Measurements from ENCODE around the gene CPNE6.

CPNE6 gene

DNA sequence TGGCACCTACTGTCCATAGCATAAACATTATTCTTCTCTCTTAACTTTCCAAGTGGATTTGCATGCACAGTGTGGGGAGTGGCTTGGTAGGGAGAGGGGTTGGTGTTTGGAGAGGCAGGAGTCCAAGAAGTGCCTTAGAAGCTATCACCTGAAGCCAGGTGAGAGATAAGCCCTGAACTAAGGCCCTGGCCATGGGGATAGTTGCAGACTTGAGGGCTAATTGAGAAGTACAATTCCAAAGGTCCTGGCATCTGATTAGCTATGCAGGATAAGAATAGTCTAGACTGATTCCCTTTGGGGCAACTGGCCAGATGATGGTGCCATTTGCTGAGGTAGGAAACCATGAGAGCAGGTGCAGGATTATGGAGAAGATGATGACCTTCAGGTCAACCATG lies 20.7 kb downstream of the CPNE6 start:
- Histone ChIP-seq H3K4me1 (ENCODE audit: low read length) (no peaks in the 10 kb centered on the region), H3K79me2 (ENCODE audit: low read length) (peaks cover 5% of the 10 kb centered on the region; the same call in 1 of the 2 replicates), H3K9ac (ENCODE audit: low read length) (no peak overlapping the region), H3K27ac (ENCODE audit: low read length) (no peak overlapping the region), H3F3A (ENCODE audit: insufficient read depth, low read length) (no peaks in the 10 kb centered on the region), H3K9me3 (replicated peaks; ENCODE audit: insufficient read depth, low read length) (no peaks in the 10 kb centered on the region), H3K27me3 (replicated peaks; ENCODE audit: insufficient read depth, low read length) (no peaks in the 10 kb centered on the region), H3K4me3 (ENCODE audit: low read length) (no peak overlapping the region), H3K4me2 (ENCODE audit: low read depth, low read length) (no peak overlapping the region), H4K20me1 (ENCODE audit: insufficient read depth, low read length) (no peaks in the 10 kb centered on the region), H2AFZ (ENCODE audit: low read length) (no peak overlapping the region), H3K9me2 (replicated peaks; ENCODE audit: insufficient read depth, low read length) (no peaks in the 10 kb centered on the region), H3K36me3 (replicated peaks; ENCODE audit: insufficient read depth, low read length) (no peaks in the 10 kb centered on the region)
- no peak for DNase-seq
- TF ChIP-seq, protein P1, sequence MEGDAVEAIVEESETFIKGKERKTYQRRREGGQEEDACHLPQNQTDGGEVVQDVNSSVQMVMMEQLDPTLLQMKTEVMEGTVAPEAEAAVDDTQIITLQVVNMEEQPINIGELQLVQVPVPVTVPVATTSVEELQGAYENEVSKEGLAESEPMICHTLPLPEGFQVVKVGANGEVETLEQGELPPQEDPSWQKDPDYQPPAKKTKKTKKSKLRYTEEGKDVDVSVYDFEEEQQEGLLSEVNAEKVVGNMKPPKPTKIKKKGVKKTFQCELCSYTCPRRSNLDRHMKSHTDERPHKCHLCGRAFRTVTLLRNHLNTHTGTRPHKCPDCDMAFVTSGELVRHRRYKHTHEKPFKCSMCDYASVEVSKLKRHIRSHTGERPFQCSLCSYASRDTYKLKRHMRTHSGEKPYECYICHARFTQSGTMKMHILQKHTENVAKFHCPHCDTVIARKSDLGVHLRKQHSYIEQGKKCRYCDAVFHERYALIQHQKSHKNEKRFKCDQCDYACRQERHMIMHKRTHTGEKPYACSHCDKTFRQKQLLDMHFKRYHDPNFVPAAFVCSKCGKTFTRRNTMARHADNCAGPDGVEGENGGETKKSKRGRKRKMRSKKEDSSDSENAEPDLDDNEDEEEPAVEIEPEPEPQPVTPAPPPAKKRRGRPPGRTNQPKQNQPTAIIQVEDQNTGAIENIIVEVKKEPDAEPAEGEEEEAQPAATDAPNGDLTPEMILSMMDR (IDR thresholded peaks at IDR 0.05; ENCODE audit: low read length) = no peak
- TF ChIP-seq EZH2phosphoT487 (IDR thresholded peaks at IDR 0.05; ENCODE audit: low read length) = no peak
- no peak for TF ChIP-seq EZH2 (optimal IDR thresholded peaks at IDR 0.05; ENCODE audit: low read depth, low read length)

DNA sequence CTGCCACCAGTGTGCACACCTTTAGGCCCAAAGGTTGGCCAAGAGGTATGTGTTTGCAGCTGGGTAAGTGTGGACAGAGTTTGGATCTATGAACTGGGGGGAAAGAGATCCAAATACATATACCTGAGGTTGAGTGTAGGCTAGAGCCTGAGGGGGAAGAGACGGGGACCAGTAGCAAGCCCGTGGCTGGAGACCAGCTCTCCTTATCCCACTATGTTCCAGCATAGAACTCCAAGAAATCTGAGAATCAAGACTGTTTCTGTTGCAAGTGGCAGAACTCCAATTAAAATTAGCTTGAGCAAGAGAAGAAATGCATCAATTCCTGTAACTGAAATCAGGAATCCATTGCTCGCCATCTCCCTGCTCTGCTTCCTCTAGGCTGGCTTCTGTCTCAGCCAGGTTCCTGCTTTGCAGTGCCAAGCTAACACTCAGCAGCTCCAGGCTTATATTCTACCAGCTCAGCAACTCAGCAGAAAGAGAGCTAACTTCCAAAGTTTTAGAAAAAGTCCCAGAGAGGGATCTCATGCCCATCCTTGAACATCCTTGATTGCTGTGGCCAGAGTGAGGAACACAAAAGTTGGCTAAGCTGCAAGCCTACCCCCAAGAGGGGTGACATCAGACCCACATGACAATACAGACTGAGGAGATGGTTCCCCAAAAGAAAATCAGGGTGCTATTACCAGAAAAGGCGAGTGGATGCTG lies 21.3 kb downstream of the CPNE6 start:
- H3K4me2 ChIP-seq (ENCODE audit: low read depth, low read length) = no peak overlapping the region
- H3K36me3 ChIP-seq (replicated peaks; ENCODE audit: insufficient read depth, low read length) = no peaks in the 10 kb centered on the region
- no peaks in the 10 kb centered on the region for H3K27me3 ChIP-seq (replicated peaks; ENCODE audit: insufficient read depth, low read length)
- H3K4me3 ChIP-seq (ENCODE audit: low read length) = no peak overlapping the region
- peaks cover 5% of the 10 kb centered on the region; the same call in 1 of the 2 replicates for H3K79me2 ChIP-seq (ENCODE audit: low read length)
- H3K4me1 ChIP-seq (ENCODE audit: low read length) = no peaks in the 10 kb centered on the region
- H2AFZ ChIP-seq (ENCODE audit: low read length) = no peak overlapping the region
- H3F3A ChIP-seq (ENCODE audit: insufficient read depth, low read length) = no peaks in the 10 kb centered on the region
- no peak overlapping the region for H3K27ac ChIP-seq (ENCODE audit: low read length)
- DNase-seq = no peak
- H3K9me2 ChIP-seq (replicated peaks; ENCODE audit: insufficient read depth, low read length) = no peaks in the 10 kb centered on the region
- no peak overlapping the region for H3K9ac ChIP-seq (ENCODE audit: low read length)
- H4K20me1 ChIP-seq (ENCODE audit: insufficient read depth, low read length) = no peaks in the 10 kb centered on the region
- no peaks in the 10 kb centered on the region for H3K9me3 ChIP-seq (replicated peaks; ENCODE audit: insufficient read depth, low read length)
- no peak for TF ChIP-seq EZH2 (optimal IDR thresholded peaks at IDR 0.05; ENCODE audit: low read depth, low read length)
- no peak for TF ChIP-seq EZH2phosphoT487 (IDR thresholded peaks at IDR 0.05; ENCODE audit: low read length)
- TF ChIP-seq, protein P1 (IDR thresholded peaks at IDR 0.05; ENCODE audit: low read length) = no peak

DNA sequence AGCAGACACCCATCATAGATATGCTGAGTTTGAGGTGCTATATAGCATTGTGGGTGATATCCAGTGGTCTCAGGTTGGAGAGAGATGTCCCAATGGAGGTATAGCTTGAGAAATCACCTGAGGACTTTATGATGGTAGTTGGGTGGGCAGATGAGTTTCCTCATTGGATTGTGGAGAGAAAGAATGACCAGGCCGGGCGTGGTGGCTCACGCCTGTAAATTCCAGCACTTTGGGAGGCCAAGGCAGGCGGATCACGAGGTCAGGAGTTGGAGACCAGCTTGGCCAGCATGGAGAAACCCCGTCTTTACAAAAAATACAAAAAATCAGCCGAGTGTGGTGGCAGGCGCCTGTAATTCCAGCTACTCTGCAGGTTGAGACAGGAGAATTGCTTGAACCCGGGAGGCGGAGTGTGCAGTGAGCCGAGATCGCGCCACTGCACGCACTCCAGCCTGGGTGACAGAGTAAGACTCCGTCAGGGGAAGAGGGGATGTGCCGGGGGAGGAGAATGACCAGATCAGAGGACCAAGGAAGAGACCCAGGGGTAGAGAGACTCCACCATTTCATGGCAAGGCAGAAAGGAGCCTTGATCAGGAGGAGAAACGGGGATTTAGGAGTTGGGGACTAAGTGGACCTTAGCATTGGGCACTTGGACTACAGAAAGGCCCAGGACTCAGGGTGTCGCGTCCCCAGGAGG lies 22.0 kb downstream of the CPNE6 start:
- Histone ChIP-seq H3K4me3 (ENCODE audit: low read length) (0 out of 2 replicates have a peak overlapping the region, but pooled peaks have one; percentile 62), H4K20me1 (ENCODE audit: insufficient read depth, low read length) (no peaks in the 10 kb centered on the region), H3K9me3 (replicated peaks; ENCODE audit: insufficient read depth, low read length) (no peaks in the 10 kb centered on the region), H3K4me1 (ENCODE audit: low read length) (no peaks in the 10 kb centered on the region), H2AFZ (ENCODE audit: low read length) (no peak overlapping the region), H3K27ac (ENCODE audit: low read length) (no peak overlapping the region), H3K36me3 (replicated peaks; ENCODE audit: insufficient read depth, low read length) (no peaks in the 10 kb centered on the region), H3K4me2 (ENCODE audit: low read depth, low read length) (peak overlapping the region; percentile 76; the same call in 1 of the 2 replicates), H3F3A (ENCODE audit: insufficient read depth, low read length) (no peaks in the 10 kb centered on the region), H3K27me3 (replicated peaks; ENCODE audit: insufficient read depth, low read length) (no peaks in the 10 kb centered on the region), H3K9me2 (replicated peaks; ENCODE audit: insufficient read depth, low read length) (no peaks in the 10 kb centered on the region), H3K9ac (ENCODE audit: low read length) (no peak overlapping the region), H3K79me2 (ENCODE audit: low read length) (peaks cover 5% of the 10 kb centered on the region; the same call in 1 of the 2 replicates)
- TF ChIP-seq, protein P1 (IDR thresholded peaks at IDR 0.05; ENCODE audit: low read length) = no peak
- TF ChIP-seq EZH2phosphoT487 (IDR thresholded peaks at IDR 0.05; ENCODE audit: low read length) = no peak
- TF ChIP-seq EZH2 (optimal IDR thresholded peaks at IDR 0.05; ENCODE audit: low read depth, low read length) = no peak
- DNase-seq = no peak
